Subcutaneous abdominal adipose tissue (tissue), 5 donors: ENCODE data around the gene NINL.

Source experiments
- H3K27ac ChIP-seq: one replicate; pipeline ENCODE4 v1.7.0; 2013; ENCODE audit warnings: low read depth, mild to moderate bottlenecking, inconsistent platforms, low read length, moderate library complexity
- H3K27me3 ChIP-seq, 5 donors: one replicate each; pipeline ENCODE4 v1.7.0; 2013; ENCODE audit warnings: low read length in 5 of 5, inconsistent platforms in 1 of 5; ENCODE audit not compliant: control insufficient read depth in 5 of 5, insufficient read depth in 4 of 5
- H3K36me3 ChIP-seq, 5 donors: one replicate each; pipeline ENCODE4 v1.7.0; 2013; ENCODE audit warnings: low read length in 5 of 5; ENCODE audit not compliant: control insufficient read depth in 5 of 5, insufficient read depth in 5 of 5
- H3K4me1 ChIP-seq, 5 donors: one replicate each; pipeline ENCODE4 v1.7.0; 2013; ENCODE audit warnings: low read length in 5 of 5, mild to moderate bottlenecking in 3 of 5, moderate library complexity in 1 of 5; ENCODE audit not compliant: control insufficient read depth in 5 of 5, insufficient read depth in 5 of 5
- H3K4me3 ChIP-seq, 5 donors: one replicate each; pipeline ENCODE4 v1.7.0; 2013; ENCODE audit warnings: low read length in 5 of 5, low read depth in 1 of 5
- H3K9ac ChIP-seq, 5 donors: one replicate each; pipeline ENCODE4 v1.7.0; 2013; ENCODE audit warnings: low read length in 5 of 5, mild to moderate bottlenecking in 4 of 5, moderate library complexity in 3 of 5
- H3K9me3 ChIP-seq, 5 donors: one replicate each; pipeline ENCODE4 v1.7.0; 2013; ENCODE audit warnings: low read length in 5 of 5; ENCODE audit not compliant: control insufficient read depth in 5 of 5
- donor health status: healthy.
- donor health status: healthy.
- donor health status: healthy.
- donor health status: healthy.
- donor health status: healthy.

Gene NINL

GRCh38 chr20:25496968-25497401, 88.3 kb downstream of the NINL start:
- peaks cover 0 to 5% (median 4%) of the 10 kb centered on the region in 5 donors for H3K36me3 ChIP-seq
- no peak overlapping the region for H3K9ac ChIP-seq
- H3K4me1 ChIP-seq = no peaks in the 10 kb centered on the region
- H3K4me3 ChIP-seq = no peak overlapping the region
- no peaks in the 10 kb centered on the region for H3K9me3 ChIP-seq
- no peaks in the 10 kb centered on the region for H3K27me3 ChIP-seq
- H3K27ac ChIP-seq = no peak overlapping the region

- no peak overlapping the region for H3K9ac ChIP-seq
- H3K36me3 ChIP-seq = peaks cover 0 to 6% (median 4%) of the 10 kb centered on the region in 5 donors
- H3K27me3 ChIP-seq = no peaks in the 10 kb centered on the region
- H3K27ac ChIP-seq = no peak overlapping the region
- H3K9me3 ChIP-seq = no peaks in the 10 kb centered on the region
- no peaks in the 10 kb centered on the region for H3K4me1 ChIP-seq
- H3K4me3 ChIP-seq = no peak overlapping the region
Measured at GRCh38 chr20:25496165-25496967, 89.0 kb downstream of the NINL start.

DNA sequence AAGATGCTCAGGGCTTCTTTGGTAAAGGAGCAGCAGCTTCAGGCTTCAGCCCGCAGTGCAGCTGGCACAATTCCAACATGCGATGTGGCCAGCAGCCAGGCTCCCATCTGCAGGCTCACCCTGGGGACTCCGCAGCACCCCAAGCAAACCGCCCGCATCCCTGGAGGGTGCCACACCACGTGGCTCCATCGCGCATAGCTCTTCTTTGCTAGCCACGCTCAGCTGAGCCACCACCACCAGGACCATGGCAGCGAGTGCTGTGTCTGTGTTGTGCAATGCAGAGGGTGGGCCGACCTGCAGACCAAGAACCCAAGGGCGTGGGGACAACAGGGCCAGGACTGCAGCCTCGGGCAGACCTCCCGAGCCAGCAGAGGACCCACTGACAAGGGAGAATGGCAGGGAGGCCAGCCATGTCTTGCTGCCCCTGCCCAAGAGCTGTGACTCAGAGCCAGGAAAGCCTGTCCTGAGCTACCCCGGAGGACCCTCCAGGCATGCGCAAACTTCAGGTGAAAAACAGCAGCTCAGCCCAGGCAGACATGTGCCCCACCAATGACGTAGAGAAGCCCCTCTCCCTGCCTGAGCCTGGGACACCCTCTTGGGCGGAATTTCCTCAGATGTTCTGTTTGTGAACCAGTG, 90.0 kb downstream of the NINL start:
- H3K9ac ChIP-seq = no peak overlapping the region
- no peaks in the 10 kb centered on the region for H3K27me3 ChIP-seq
- peaks cover 0 to 15% (median 5%) of the 10 kb centered on the region in 5 donors for H3K36me3 ChIP-seq
- no peak overlapping the region for H3K27ac ChIP-seq
- H3K4me3 ChIP-seq = no peak overlapping the region
- H3K9me3 ChIP-seq = no peaks in the 10 kb centered on the region
- no peaks in the 10 kb centered on the region for H3K4me1 ChIP-seq

DNA sequence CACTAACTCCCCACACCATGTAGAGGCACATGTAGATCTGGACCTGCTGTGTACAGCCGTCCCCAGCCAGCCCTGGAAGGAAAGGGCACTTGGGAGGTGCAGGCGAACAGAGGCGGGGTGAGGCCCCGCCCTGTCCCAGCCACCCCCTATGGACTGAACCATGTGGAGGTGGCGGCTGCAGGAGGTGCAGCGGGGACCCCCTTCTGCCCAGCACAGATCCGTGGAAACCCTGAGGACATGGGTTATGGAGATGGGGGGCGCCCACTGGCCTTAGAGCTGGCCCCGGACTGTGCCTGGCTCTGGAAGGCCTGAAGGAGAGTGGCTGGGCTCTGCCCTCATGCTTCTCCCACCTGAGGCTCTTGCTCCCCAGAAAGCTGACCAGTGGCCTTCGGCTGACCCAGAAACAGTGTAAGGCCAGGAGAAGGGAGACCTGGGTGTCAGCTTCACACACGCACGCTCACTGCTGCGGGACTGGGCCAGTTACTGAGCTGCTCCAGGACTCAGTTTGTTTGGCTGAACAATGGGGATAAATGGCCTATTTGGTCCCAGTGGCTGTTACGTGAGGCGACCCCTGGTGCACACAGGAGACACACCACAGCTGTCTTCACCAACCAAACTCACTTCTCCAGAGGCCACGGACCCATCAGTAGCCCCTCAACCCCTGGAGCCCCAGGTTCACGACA, 90.7 kb downstream of the NINL start:
- H3K27ac ChIP-seq = no peak overlapping the region
- peaks cover 0 to 20% (median 5%) of the 10 kb centered on the region in 5 donors for H3K36me3 ChIP-seq
- H3K27me3 ChIP-seq = no peaks in the 10 kb centered on the region
- H3K4me1 ChIP-seq = no peaks in the 10 kb centered on the region
- no peak overlapping the region for H3K4me3 ChIP-seq
- H3K9ac ChIP-seq = no peak overlapping the region
- no peaks in the 10 kb centered on the region for H3K9me3 ChIP-seq

- Histone ChIP-seq H3K9ac (no peak overlapping the region), H3K27ac (no peak overlapping the region), H3K9me3 (no peaks in the 10 kb centered on the region), H3K27me3 (no peaks in the 10 kb centered on the region), H3K4me3 (no peak overlapping the region), H3K4me1 (no peaks in the 10 kb centered on the region), H3K36me3 (peaks cover 0 to 27% (median 8%) of the 10 kb centered on the region in 5 donors)
Measured at GRCh38 chr20:25493748-25494505, 91.4 kb downstream of the NINL start.

DNA sequence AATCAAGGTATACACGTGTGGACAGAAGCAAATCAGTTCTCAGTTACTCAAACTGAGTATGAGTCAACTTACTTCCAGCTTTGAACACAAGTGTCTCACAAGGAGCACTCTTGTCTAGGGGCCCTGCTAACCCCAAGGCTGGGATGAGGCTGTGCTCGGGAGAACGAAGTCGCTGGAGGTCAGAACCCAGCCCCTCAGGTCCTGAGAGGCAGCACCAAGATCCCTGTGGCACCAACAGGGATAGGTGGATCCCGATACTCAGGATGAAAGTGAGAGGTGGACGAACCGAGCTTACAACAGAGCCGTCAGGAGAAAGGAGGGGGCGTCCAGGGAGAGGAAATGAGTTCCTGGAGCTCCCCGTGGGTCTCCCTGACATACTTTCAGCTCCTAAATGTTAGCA, 92.2 kb downstream of the NINL start:
- H3K9me3 ChIP-seq = no peaks in the 10 kb centered on the region
- no peak overlapping the region for H3K27ac ChIP-seq
- H3K36me3 ChIP-seq = peaks cover 0 to 29% (median 11%) of the 10 kb centered on the region in 5 donors
- H3K9ac ChIP-seq = no peak overlapping the region
- no peaks in the 10 kb centered on the region for H3K27me3 ChIP-seq
- no peaks in the 10 kb centered on the region for H3K4me1 ChIP-seq
- no peak overlapping the region for H3K4me3 ChIP-seq

GRCh38 chr20:25491446-25492038, 93.8 kb downstream of the NINL start:
- Histone ChIP-seq H3K9me3 (no peaks in the 10 kb centered on the region), H3K4me3 (no peak overlapping the region), H3K27me3 (no peaks in the 10 kb centered on the region), H3K9ac (no peak overlapping the region), H3K4me1 (no peaks in the 10 kb centered on the region), H3K27ac (no peak overlapping the region), H3K36me3 (peaks cover 0 to 33% (median 11%) of the 10 kb centered on the region in 5 donors)

GRCh38 chr20:25490656-25491445, 94.5 kb downstream of the NINL start:
- H3K9ac ChIP-seq = no peak overlapping the region
- H3K4me3 ChIP-seq = no peak overlapping the region
- H3K4me1 ChIP-seq = peaks cover 0 to 3% (median under 1%) of the 10 kb centered on the region in 5 donors
- no peaks in the 10 kb centered on the region for H3K27me3 ChIP-seq
- H3K27ac ChIP-seq = no peak overlapping the region
- H3K36me3 ChIP-seq = peaks cover 0 to 33% (median 11%) of the 10 kb centered on the region in 5 donors
- no peaks in the 10 kb centered on the region for H3K9me3 ChIP-seq
